ENCODE data around the gene IQSEC3. TPM values are rescaled to one million over a fixed set of nuclear protein-coding genes. Genes with fewer than 3 reads are reported as not detected.
"Not testable (repeated sequence)": the region's sequence is repeated elsewhere in the genome, so short reads cannot be mapped to it uniquely, and the experiment has no call there.

Gene IQSEC3
- total RNA-seq, 2 experiments from 2014 or later = not detected

DNA sequence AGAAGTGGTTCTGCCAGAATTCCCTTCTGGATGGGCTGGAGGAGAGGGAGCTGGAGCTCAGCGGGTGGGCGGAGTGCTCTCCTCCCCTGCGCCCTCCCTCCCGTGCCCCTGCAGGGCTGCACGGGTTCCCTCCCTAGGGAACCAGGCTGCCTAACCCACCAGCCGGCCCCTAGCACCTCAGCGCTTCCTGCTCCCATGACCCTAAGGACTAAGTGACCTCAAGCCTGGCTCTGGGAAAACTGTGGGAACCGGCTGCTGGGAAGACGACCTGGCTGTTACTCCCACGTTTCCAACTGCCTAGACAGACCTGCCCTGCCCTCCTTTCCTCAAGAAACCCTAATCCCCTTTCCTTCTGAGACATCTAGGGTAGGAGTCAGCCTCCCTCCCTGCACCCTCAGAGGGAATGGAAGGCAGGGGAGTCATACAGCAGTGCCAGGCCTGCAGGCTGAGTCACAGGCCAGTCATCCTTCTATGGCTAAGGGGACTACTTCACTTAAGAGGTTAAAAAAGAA, 115.9 kb downstream of the IQSEC3 start:
- ChIA-PET CTCF (no interaction called here), POLR2A (no interaction called here)
- no peak overlapping the region for H3K27ac Mint-ChIP-seq
- peaks cover 3% of the 10 kb centered on the region for H3K27me3 Mint-ChIP-seq
- no peaks in the 10 kb centered on the region for H3K9me3 Mint-ChIP-seq (ENCODE audit: low read depth)
- ATAC-seq (no peak), DNase-seq (no peak)
- intact Hi-C loops (cut with DNase I, micrococcal nuclease) = no loop called here
- no peak overlapping the region for H3K4me3 Mint-ChIP-seq
- H3K36me3 Mint-ChIP-seq (ENCODE audit: low read depth) = no peaks in the 10 kb centered on the region
- no peaks in the 10 kb centered on the region for H3K4me1 Mint-ChIP-seq

DNA sequence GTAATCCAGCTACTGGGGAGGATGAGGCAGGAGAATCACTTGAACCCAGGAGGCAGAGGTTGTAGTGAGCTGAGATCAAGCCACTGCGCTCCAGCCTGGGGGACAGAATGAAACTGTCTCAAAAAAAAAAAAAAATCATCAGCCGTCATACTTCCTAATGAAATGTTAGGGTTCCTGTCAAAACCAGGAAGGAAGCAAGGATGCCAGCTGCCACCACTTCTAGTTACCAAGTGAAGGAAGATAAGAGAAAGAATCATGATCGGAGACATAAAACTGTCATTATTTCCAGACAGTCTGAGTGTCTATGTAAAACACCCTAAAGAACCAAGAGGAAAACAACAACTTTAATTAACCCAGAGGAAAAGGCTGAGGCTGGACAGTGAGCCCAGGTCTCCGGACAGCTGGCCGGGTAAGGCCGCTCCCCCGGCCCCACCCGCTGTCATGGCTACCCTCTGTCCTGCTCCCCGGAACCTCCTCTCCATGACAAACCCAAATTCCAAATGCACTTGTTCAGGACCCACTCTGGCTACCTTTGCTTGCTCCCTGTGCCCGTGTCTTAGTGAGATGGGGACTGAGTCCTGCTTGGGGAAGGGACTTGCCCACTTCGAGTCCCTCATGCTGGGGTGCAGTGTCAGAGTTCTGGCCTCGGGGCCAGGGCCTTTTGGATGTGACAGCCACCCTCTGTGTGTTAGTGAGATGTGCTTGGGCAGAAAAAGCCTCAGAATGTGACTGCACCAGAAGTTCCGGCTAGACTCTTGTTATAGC, 118.4 kb downstream of the IQSEC3 start:
- Mint-ChIP-seq H3K27me3 (peaks cover 6% of the 10 kb centered on the region), H3K36me3 (ENCODE audit: low read depth) (no peaks in the 10 kb centered on the region), H3K27ac (no peak overlapping the region), H3K9me3 (ENCODE audit: low read depth) (no peaks in the 10 kb centered on the region), H3K4me1 (peaks cover 8% of the 10 kb centered on the region), H3K4me3 (no peak overlapping the region)
- DNase-seq (no peak), ATAC-seq (no peak)
- POLR2A ChIA-PET = no interaction called here
- intact Hi-C loops (cut with DNase I, micrococcal nuclease) = no loop called here
- CTCF ChIA-PET = interaction anchor here (0.6 kb wide), 1 partner anchor 269 kb away, joined by 3 read pairs; no protein-coding TSS in a partner anchor

DNA sequence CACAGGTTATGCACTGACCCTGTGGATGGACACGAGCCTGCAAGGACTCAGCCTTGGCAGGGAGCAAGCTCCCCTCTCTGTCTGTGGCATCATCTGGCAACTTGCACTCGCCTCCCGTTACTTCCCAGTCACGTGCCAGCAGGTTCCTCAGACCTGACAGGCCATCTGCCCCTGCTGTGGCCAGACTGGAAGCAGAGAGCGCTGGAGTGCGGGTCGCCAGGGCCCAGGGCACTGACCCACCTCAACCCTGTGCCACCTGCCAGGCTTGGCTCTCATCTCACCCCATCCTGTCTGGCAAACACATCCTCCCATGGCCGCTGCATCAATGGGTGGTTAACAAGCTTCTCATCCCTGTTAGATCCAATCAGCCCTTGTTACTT, 119.0 kb downstream of the IQSEC3 start:
- Mint-ChIP-seq H3K4me3 (no peak overlapping the region), H3K9me3 (ENCODE audit: low read depth) (no peaks in the 10 kb centered on the region), H3K27ac (no peak overlapping the region), H3K4me1 (peaks cover 8% of the 10 kb centered on the region), H3K27me3 (peaks cover 9% of the 10 kb centered on the region), H3K36me3 (ENCODE audit: low read depth) (no peaks in the 10 kb centered on the region)
- no peak for ATAC-seq
- no peak for DNase-seq
- POLR2A ChIA-PET = no interaction called here
- CTCF ChIA-PET = interaction anchor here (0.9 kb wide), 2 partner anchors 13 to 32 kb away, joined by 3 to 4 read pairs; no protein-coding TSS in a partner anchor
- intact Hi-C loops (cut with DNase I, micrococcal nuclease) = no loop called here

DNA sequence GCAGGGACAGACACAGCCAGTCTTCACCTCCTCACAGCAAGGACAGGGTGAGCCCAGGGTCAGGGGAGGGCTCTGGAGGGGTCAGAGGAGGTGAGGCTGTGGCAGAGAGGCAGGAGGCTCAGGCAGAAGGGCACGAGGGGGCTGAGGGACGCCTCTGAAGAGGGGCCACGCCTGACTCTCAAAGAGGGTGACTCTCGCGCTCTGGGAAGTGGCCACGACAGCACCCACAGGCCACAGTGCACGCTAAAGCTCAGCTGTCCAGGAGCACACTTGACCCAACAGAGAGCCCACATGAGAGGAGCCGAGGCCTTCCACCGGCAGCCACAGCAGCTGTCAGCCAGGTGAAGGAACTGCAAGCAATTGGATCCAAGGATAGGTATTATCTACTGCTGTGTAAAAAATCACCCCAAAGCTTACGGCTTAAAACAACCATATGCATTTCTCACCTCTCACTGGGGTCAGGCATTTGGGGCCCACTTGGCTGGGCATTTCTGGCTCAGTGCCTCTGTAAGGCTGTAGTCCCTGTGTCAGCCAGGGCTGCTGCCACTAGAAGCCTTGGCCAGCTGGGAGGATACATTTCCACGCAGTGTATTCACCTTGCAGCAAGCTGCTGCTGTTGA, 119.5 kb downstream of the IQSEC3 start:
- Mint-ChIP-seq H3K27me3 (peaks cover 10% of the 10 kb centered on the region), H3K4me3 (no peak overlapping the region), H3K9me3 (ENCODE audit: low read depth) (no peaks in the 10 kb centered on the region), H3K36me3 (ENCODE audit: low read depth) (no peaks in the 10 kb centered on the region), H3K27ac (no peak overlapping the region), H3K4me1 (peaks cover 8% of the 10 kb centered on the region)
- CTCF ChIA-PET = interaction anchor here (0.9 kb wide), 2 partner anchors 14 to 33 kb away, joined by 3 to 4 read pairs; no protein-coding TSS in a partner anchor
- ATAC-seq (no peak), DNase-seq (no peak)
- intact Hi-C loops (cut with DNase I, micrococcal nuclease) = no loop called here
- POLR2A ChIA-PET = no interaction called here

DNA sequence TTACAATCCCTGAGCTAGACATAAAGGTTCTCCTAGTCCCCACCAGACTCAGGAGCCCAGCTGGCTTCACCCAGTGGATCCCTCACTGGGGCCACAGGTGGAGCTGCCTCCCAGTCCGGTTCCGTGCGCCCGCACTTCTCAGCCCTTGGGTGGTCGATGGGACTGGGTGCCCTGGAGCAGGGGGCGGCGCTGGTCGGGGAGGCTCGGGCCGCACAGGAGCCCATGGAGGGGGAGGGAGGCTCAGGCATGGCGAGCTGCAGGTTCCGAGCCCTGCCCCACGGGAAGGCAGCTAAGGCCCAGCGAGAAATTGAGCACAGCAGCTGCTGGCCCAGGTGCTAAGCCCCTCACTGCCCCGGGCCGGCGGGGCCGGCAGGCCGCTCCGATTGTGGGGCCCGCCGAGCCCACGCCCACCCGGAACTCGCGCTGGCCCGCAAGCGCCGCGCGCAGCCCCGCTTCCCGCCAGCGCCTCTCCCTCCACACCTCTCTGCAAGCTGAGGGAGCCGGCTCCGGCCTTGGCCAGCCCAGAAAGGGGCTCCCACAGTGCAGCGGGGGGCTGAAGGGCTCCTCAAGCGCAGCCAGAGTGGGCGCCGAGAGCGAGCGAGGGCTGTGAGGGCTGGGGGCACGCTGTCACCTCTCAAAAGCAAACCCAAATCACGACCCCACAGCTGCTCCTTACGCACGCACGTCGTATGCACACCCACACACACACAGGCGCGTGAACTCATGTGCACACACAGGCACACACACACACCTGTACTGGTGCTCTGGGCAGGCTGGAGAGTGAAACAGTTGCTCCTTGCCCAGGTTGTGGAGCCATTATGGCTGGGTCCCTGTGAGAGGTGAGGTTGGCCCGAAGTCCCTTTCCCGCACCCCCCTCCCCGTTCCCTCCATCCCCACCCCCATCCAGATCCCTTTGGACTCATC, 121.7 kb downstream of the IQSEC3 start:
- ChIA-PET CTCF (interaction anchor here (1.0 to 1.5 kb wide), 5 partner anchors 14 to 87 kb away, joined by 3 to 7 read pairs (median 5); no protein-coding TSS in a partner anchor), POLR2A (interaction anchor here (0.6 kb wide), 1 partner anchor 190 kb away, joined by 4 read pairs; no protein-coding TSS in a partner anchor)
- intact Hi-C loops (cut with DNase I, micrococcal nuclease); H3K4me1 Mint-ChIP-seq; DNase-seq; H3K36me3 Mint-ChIP-seq (ENCODE audit: low read depth); H3K27ac Mint-ChIP-seq; H3K9me3 Mint-ChIP-seq (ENCODE audit: low read depth): not testable (repeated sequence)
- H3K4me3 Mint-ChIP-seq = peak overlapping the region; percentile 75
- peak; percentile 27 for ATAC-seq
- H3K27me3 Mint-ChIP-seq = peaks cover 22% of the 10 kb centered on the region

DNA sequence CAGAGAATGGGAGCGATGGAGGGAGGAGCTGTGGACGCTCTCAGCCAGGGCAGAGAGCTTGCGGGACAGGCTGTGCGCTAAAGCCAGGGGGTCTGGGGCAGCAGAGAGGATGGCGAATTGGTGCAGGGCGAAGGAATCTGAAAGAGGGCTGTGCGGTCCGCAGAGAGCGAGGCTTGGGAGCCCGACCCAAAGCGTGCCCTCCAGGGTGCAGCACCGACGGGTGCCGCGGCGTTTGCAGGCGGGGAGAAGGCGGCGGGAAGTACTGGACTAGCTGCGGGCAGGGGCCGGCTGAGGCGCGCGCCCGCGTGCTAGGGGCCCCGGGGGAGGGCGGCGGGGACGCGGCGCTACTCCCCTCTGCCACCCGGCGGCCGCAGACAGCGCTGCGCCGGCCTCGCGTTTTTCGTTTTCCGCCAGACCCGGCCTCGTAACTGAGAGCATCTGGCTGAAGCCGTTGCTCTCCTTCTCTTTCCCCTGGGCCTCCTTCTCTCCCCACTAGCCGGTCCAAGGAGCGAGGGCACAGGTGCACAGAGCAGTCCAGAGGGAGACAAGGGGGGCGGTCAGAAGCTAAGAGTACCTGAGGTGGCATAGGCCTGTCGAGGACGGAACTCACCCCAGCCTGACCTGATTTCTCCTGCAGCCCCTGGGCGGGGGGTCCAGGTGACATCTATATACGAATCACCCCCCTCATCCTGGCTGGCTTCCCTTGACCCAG, 122.5 kb downstream of the IQSEC3 start:
- H3K4me3 Mint-ChIP-seq = peak overlapping the region; percentile 75
- H3K27ac Mint-ChIP-seq = peak overlapping the region; percentile 12
- peaks cover 8% of the 10 kb centered on the region for H3K4me1 Mint-ChIP-seq
- POLR2A ChIA-PET = no interaction called here
- intact Hi-C loops (cut with DNase I, micrococcal nuclease) = no loop called here
- ATAC-seq (peak; percentile 90), DNase-seq (peak; percentile 76)
- CTCF ChIA-PET = interaction anchor here (0.6 to 1.5 kb wide), 7 partner anchors 18 to 906 kb away, joined by 3 to 7 read pairs (median 3); no protein-coding TSS in a partner anchor
- no peaks in the 10 kb centered on the region for H3K36me3 Mint-ChIP-seq (ENCODE audit: low read depth)
- H3K27me3 Mint-ChIP-seq = peaks cover 23% of the 10 kb centered on the region
- H3K9me3 Mint-ChIP-seq (ENCODE audit: low read depth) = no peaks in the 10 kb centered on the region

DNA sequence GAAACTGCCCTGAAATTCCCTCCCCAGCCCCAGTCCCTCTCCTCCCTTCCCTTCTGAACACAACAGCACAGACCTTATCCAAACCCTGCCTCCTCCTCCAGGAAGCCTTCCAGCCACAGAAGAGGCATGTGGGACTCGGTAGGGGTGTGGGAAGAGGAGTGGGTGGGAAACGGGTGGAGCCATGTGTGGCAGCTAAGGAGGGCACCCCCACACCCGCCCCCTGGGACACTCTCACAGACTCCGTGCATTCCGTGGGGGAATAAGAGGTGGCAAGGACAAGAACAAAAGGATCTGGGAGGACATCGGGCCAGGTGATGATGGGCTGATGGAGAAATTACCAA, 123.0 kb downstream of the IQSEC3 start:
- intact Hi-C loops (cut with DNase I, micrococcal nuclease) = no loop called here
- ChIA-PET POLR2A (no interaction called here), CTCF (interaction anchor here (0.6 to 1.5 kb wide), 7 partner anchors 19 to 905 kb away, joined by 3 to 7 read pairs (median 3); no protein-coding TSS in a partner anchor)
- peak overlapping the region; percentile 75 for H3K4me3 Mint-ChIP-seq
- no peak for ATAC-seq
- no peaks in the 10 kb centered on the region for H3K9me3 Mint-ChIP-seq (ENCODE audit: low read depth)
- H3K27ac Mint-ChIP-seq = no peak overlapping the region
- H3K4me1 Mint-ChIP-seq = peaks cover 8% of the 10 kb centered on the region
- H3K36me3 Mint-ChIP-seq (ENCODE audit: low read depth) = no peaks in the 10 kb centered on the region
- no peak for DNase-seq
- H3K27me3 Mint-ChIP-seq = peaks cover 23% of the 10 kb centered on the region

DNA sequence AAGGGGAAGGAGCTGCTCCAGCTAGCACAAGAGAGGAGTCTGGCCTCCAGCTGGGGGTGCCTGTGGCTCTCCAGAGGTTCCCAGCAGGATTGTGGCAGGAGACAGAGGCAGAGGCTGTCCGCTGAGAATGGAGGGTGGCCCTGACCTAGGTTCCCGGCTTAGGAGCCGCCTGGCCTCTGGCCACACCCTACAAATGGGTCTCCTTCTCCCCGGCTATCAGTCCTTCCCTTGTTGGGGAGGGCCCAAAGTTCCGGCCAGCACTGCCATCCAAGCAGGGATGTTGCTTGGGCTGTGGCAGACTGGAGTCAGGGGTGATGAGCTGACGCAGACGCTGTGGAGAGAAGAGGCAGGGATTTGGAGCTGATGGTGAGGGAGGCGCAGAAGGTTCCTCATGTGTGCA, 124.3 kb downstream of the IQSEC3 start:
- Mint-ChIP-seq H3K27me3 (peaks cover 23% of the 10 kb centered on the region), H3K36me3 (ENCODE audit: low read depth) (no peaks in the 10 kb centered on the region), H3K9me3 (ENCODE audit: low read depth) (no peaks in the 10 kb centered on the region), H3K4me3 (no peak overlapping the region), H3K27ac (no peak overlapping the region), H3K4me1 (peaks cover 8% of the 10 kb centered on the region)
- ATAC-seq = no peak
- POLR2A ChIA-PET = no interaction called here
- intact Hi-C loops (cut with DNase I, micrococcal nuclease) = no loop called here
- DNase-seq = no peak
- CTCF ChIA-PET = no interaction called here

DNA sequence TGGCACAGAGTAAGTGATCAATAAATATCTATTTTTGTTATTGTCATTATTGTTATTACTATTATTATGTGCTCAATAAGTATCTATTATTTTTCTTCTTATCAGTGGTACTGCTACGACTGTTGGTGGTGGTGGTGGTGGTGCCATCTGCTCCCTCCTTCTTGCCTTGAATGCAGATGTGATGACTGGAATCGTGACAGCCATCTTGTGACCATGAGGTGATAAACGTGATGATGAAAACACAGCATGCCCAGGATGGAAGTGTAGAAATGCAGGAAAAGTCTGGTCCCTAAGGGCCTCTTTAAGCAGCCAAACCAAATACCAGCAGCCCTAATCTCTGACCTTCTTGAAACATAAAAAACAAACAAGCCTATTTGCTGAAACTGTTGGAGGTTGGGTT, 125.0 kb downstream of the IQSEC3 start:
- H3K4me3 Mint-ChIP-seq = no peak overlapping the region
- no peak for ATAC-seq
- H3K36me3 Mint-ChIP-seq (ENCODE audit: low read depth) = no peaks in the 10 kb centered on the region
- peaks cover 23% of the 10 kb centered on the region for H3K27me3 Mint-ChIP-seq
- no peak for DNase-seq
- no peak overlapping the region for H3K27ac Mint-ChIP-seq
- H3K4me1 Mint-ChIP-seq = peaks cover 8% of the 10 kb centered on the region
- H3K9me3 Mint-ChIP-seq (ENCODE audit: low read depth) = no peaks in the 10 kb centered on the region
- POLR2A ChIA-PET = no interaction called here
- CTCF ChIA-PET = no interaction called here
- intact Hi-C loops (cut with DNase I, micrococcal nuclease) = no loop called here

DNA sequence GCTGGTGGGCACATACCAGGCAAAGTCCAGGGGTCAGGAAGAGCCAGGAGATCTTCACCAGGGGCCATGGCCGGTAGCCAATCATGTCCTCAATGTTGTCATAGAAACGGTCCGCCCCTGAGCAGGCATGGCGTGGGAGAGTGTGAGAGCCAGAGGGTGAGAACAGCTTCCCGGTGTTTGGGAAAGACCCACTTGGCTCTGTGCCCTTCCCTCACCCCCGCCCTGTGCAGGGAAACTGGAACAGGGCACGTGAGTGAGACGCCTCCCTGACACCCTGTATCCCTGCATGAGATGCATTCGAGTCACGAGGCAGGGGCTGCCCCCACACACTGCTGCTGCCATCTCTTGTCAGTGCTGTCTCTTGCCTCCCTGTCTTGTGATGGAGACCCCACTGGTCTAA, 126.7 kb downstream of the IQSEC3 start:
- Mint-ChIP-seq H3K4me3 (no peak overlapping the region), H3K27me3 (peaks cover 25% of the 10 kb centered on the region), H3K36me3 (ENCODE audit: low read depth) (no peaks in the 10 kb centered on the region), H3K27ac (no peak overlapping the region), H3K9me3 (ENCODE audit: low read depth) (no peaks in the 10 kb centered on the region), H3K4me1 (peaks cover 8% of the 10 kb centered on the region)
- ChIA-PET POLR2A (no interaction called here), CTCF (no interaction called here)
- intact Hi-C loops (cut with DNase I, micrococcal nuclease) = no loop called here
- DNase-seq (no peak), ATAC-seq (no peak)

DNA sequence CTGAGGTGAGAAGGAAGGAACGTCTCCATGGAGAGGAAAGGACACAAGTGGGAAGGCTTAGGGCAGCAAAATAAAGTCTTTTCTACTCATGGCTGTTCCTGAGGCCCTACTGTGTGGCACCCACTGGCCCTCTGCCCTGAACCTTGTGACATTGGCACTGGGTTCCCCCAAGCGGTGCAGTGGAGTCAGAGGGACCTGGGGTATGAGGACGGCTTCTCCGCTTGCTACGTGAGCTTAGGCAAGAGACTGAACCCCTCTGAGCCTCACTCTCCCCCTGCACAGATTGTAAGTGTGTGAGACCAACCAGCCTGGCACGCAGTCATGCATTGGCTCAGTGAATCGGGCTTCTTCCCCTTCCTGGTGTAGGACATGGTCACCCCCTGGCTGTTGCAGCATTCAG, 127.7 kb downstream of the IQSEC3 start:
- ATAC-seq (no peak), DNase-seq (no peak)
- H3K4me1 Mint-ChIP-seq = peaks cover 2% of the 10 kb centered on the region
- H3K4me3 Mint-ChIP-seq = no peak overlapping the region
- H3K27me3 Mint-ChIP-seq = peaks cover 24% of the 10 kb centered on the region
- ChIA-PET CTCF (no interaction called here), POLR2A (no interaction called here)
- no peaks in the 10 kb centered on the region for H3K36me3 Mint-ChIP-seq (ENCODE audit: low read depth)
- intact Hi-C loops (cut with DNase I, micrococcal nuclease) = no loop called here
- H3K9me3 Mint-ChIP-seq (ENCODE audit: low read depth) = no peaks in the 10 kb centered on the region
- H3K27ac Mint-ChIP-seq = no peak overlapping the region
